Activated CD8-positive, alpha-beta memory T cell treated with anti-CD3 and anti-CD28 coated beads for 36 hours (primary cell): ENCODE results near the gene SRP9. TPM values are rescaled to one million over a fixed set of nuclear protein-coding genes. Genes with fewer than 3 reads are reported as not detected.
"Not testable (repeated sequence)": the region's sequence is repeated elsewhere in the genome, so short reads cannot be mapped to it uniquely, and the experiment has no call there.

Experiments used
- CTCF ChIA-PET: fragments of 350-600 bp; sonication (Branson Sonifier 250); formaldehyde crosslinking; loops from one replicate; lab custom pipeline; 2021; ENCODE audit warnings: antibody characterized with exemption; lab: Charles Lee
- POLR2A ChIA-PET: fragments of 350-600 bp; sonication (Branson Sonifier 250); formaldehyde crosslinking; loops from one replicate; lab custom pipeline; 2021; ENCODE audit warnings: antibody characterized with exemption; lab: Charles Lee
- total RNA-seq, 2 experiments: library from RNA; stranded (reverse); gene quantifications; one replicate each; pipeline ENCODE4 v1.2.3, GENCODE V29; 2021

SRP9 gene
- total RNA-seq, 2 experiments from 2014 or later: 331 to 336 TPM

GRCh38 chr1:225809842-225810578 lies 32.4 kb downstream of the SRP9 start, which contains the start of gene EPHX1:
TSS of gene EPHX1 (plus strand) at chr1:225810124. CDS start at chr1:225828730, 18,606 bp downstream.
- ChIA-PET POLR2A (interaction anchor here (0.5 to 1.5 kb wide), 3 partner anchors 24 to 71 kb away, joined by 3 to 8 read pairs (median 5); no protein-coding TSS in a partner anchor), CTCF (interaction anchor here (0.8 to 1.6 kb wide), 3 partner anchors 33 to 90 kb away, joined by 3 read pairs; no protein-coding TSS in a partner anchor)

- ChIA-PET POLR2A (interaction anchor here (0.6 to 1.5 kb wide), 2 partner anchors 23 to 70 kb away, joined by 3 to 8 read pairs; no protein-coding TSS in a partner anchor), CTCF (interaction anchor here (0.8 to 1.6 kb wide), 5 partner anchors 27 to 89 kb away, joined by 3 read pairs; no protein-coding TSS in a partner anchor)
These were observed 33.2 kb downstream of the SRP9 start for GRCh38 chr1:225810579-225811538.

- ChIA-PET POLR2A (no interaction called here), CTCF (interaction anchor here (0.9 to 1.2 kb wide), 2 partner anchors 28 to 71 kb away, joined by 3 read pairs; no protein-coding TSS in a partner anchor)
These were observed 34.2 kb downstream of the SRP9 start for GRCh38 chr1:225811622-225812487.

GRCh38 chr1:225812488-225813213 lies 35.0 kb downstream of the SRP9 start:
- POLR2A ChIA-PET: no interaction called here
- CTCF ChIA-PET: no interaction called here

- ChIA-PET CTCF (no interaction called here), POLR2A (interaction anchor here (0.5 kb wide), 1 partner anchor 1439 kb away, joined by 6 read pairs; no protein-coding TSS in a partner anchor)
These were observed 35.8 kb downstream of the SRP9 start for GRCh38 chr1:225813214-225813964.

- CTCF ChIA-PET: no interaction called here
- POLR2A ChIA-PET: no interaction called here
These were observed 36.8 kb downstream of the SRP9 start for GRCh38 chr1:225814381-225814780.

GRCh38 chr1:225815090-225815489 lies 37.5 kb downstream of the SRP9 start:
- POLR2A ChIA-PET, CTCF ChIA-PET: not testable (repeated sequence)

GRCh38 chr1:225815526-225816178 lies 38.0 kb downstream of the SRP9 start:
- CTCF ChIA-PET: no interaction called here
- POLR2A ChIA-PET: no interaction called here

- ChIA-PET CTCF (no interaction called here), POLR2A (no interaction called here)
These were observed 39.3 kb downstream of the SRP9 start for GRCh38 chr1:225816643-225817538.

GRCh38 chr1:225817611-225818061 lies 40.0 kb downstream of the SRP9 start:
- ChIA-PET CTCF (no interaction called here), POLR2A (no interaction called here)

- ChIA-PET CTCF (no interaction called here), POLR2A (interaction anchor here (0.8 kb wide), 1 partner anchor 114 kb away, joined by 11 read pairs; no protein-coding TSS in a partner anchor)
These were observed 40.6 kb downstream of the SRP9 start for GRCh38 chr1:225818229-225818628.

- CTCF ChIA-PET: interaction anchor here (1.0 kb wide), 1 partner anchor 58 kb away, joined by 3 read pairs; no protein-coding TSS in a partner anchor
- POLR2A ChIA-PET: no interaction called here
These were observed 41.9 kb downstream of the SRP9 start for GRCh38 chr1:225819346-225820192.

- CTCF ChIA-PET: no interaction called here
- POLR2A ChIA-PET: no interaction called here
These were observed 43.0 kb downstream of the SRP9 start for GRCh38 chr1:225820522-225821120.

- ChIA-PET CTCF (no interaction called here), POLR2A (no interaction called here)
These were observed 45.2 kb downstream of the SRP9 start for GRCh38 chr1:225822655-225823403.
